K562 (cell line): Measurements from ENCODE around the gene MLN. TPM values are rescaled to one million over a fixed set of nuclear protein-coding genes. Genes with fewer than 3 reads are reported as not detected.

Experiments
- CHD4 ChIP-seq: fragments of 200-600 bp; sonication (generic); IDR thresholded peaks from 3 replicates; pipeline ENCODE4 v1.6.1; 2012; ENCODE audit warnings: low read depth, mild to moderate bottlenecking, mixed read lengths, low read length, inconsistent platforms; ENCODE audit not compliant: insufficient read depth, insufficient replicate concordance, poor library complexity, severe bottlenecking
- GABPB1 ChIP-seq: sonication (generic); formaldehyde crosslinking; IDR thresholded peaks from 2 replicates; pipeline ENCODE4 v1.8.0; 2022; ENCODE audit warnings: mild to moderate bottlenecking, missing genetic modification reagents
- NR1H2 ChIP-seq: sonication (generic); formaldehyde crosslinking; IDR thresholded peaks from 2 replicates; pipeline ENCODE4 v1.4.0; 2020; ENCODE audit warnings: mild to moderate bottlenecking, missing genetic modification reagents
- POLR2H ChIP-seq: IDR thresholded peaks from 2 replicates; pipeline ENCODE4 v1.6.1; 2016; ENCODE audit warnings: missing genetic modification characterization, low read depth, mild to moderate bottlenecking, control low read depth, missing compliant biosample characterization, moderate library complexity
- SMARCA5 ChIP-seq: fragments of 450-650 bp; IDR thresholded peaks from 2 replicates; pipeline ENCODE4 v1.6.1; 2016
- TSC22D4 ChIP-seq: fragments of 450-650 bp; IDR thresholded peaks from 2 replicates; pipeline ENCODE4 v1.6.1; 2016; ENCODE audit warnings: missing genetic modification characterization, missing biosample characterization, control low read depth
- XRCC3 ChIP-seq: fragments of 450-650 bp; IDR thresholded peaks from 2 replicates; pipeline ENCODE4 v1.6.1; 2017; ENCODE audit warnings: mild to moderate bottlenecking, moderate library complexity
- ZFP36 ChIP-seq: fragments of 150-350 bp; IDR thresholded peaks from 2 replicates; pipeline ENCODE4 v1.6.1; 2018; ENCODE audit warnings: low read length, low read depth; ENCODE audit not compliant: partially characterized antibody
- ZNF274 ChIP-seq: IDR thresholded peaks from 2 replicates; pipeline ENCODE4 v1.6.1; 2011; ENCODE audit warnings: low read depth, mild to moderate bottlenecking, low read length, moderate library complexity, borderline replicate concordance
- polyA plus RNA-seq, 8 experiments: library from polyadenylated mRNA; depleted of rRNA in 4 of 8; stranded (reverse) in 5 of 8; unstranded in 3 of 8; fragments of >200 nt; fragmentation: Nextera tagmentation in 2 of 8; fragmentation: Illumina TruSeq in 1 of 8; extraction: Ambion mirVana in 2 of 8; extraction: Trizol in 1 of 8; gene quantifications; 2 replicates each; pipeline versions ENCODE4 v1.2.1 to v1.2.3, GENCODE V29; 2011 to 2014; ENCODE audit warnings: inconsistent platforms in 1 of 8, missing spikeins in 1 of 8
- total RNA-seq, 7 experiments: library from RNA; depleted of rRNA in 6 of 7; stranded (reverse); fragments of >200 nt in 6 of 7; fragmentation: Illumina TruSeq in 2 of 7; extraction: Trizol in 2 of 7; gene quantifications; 2 replicates each; pipeline versions ENCODE4 v1.2.1 to v1.2.3, GENCODE V29; 2011 to 2021; ENCODE audit warnings: low replicate concordance in 1 of 7
- TF ChIP-seq, protein P1 (sequence below): fragments of 250-450 bp; sonication (Bioruptor Pico); IDR thresholded peaks from 2 replicates; pipeline ENCODE4 v1.5.0; 2020; ENCODE audit warnings: mild to moderate bottlenecking
- TF ChIP-seq, protein P2 (sequence below): sonication (generic); formaldehyde crosslinking; IDR thresholded peaks from 2 replicates; pipeline ENCODE4 v1.8.0; 2023; ENCODE audit warnings: mild to moderate bottlenecking, missing genetic modification reagents
- TF ChIP-seq, protein P3 (sequence below): sonication (generic); IDR thresholded peaks from 2 replicates; pipeline ENCODE4 v1.6.1; 2016
- TF ChIP-seq, protein P4 (sequence below): fragments of 250-450 bp; sonication (Bioruptor Pico); IDR thresholded peaks from 2 replicates; pipeline ENCODE4 v1.4.0; 2020
- TF ChIP-seq, protein P5 (sequence below): sonication (generic); formaldehyde crosslinking; IDR thresholded peaks from 2 replicates; pipeline ENCODE4 v1.9.0; 2022; ENCODE audit warnings: mild to moderate bottlenecking, missing genetic modification reagents

The MLN gene
- total and polyA plus RNA-seq, 9 of the 15 experiments (the other 6 are each of a cell fraction or from before 2014, with no cell fraction given) = not detected

DNA sequence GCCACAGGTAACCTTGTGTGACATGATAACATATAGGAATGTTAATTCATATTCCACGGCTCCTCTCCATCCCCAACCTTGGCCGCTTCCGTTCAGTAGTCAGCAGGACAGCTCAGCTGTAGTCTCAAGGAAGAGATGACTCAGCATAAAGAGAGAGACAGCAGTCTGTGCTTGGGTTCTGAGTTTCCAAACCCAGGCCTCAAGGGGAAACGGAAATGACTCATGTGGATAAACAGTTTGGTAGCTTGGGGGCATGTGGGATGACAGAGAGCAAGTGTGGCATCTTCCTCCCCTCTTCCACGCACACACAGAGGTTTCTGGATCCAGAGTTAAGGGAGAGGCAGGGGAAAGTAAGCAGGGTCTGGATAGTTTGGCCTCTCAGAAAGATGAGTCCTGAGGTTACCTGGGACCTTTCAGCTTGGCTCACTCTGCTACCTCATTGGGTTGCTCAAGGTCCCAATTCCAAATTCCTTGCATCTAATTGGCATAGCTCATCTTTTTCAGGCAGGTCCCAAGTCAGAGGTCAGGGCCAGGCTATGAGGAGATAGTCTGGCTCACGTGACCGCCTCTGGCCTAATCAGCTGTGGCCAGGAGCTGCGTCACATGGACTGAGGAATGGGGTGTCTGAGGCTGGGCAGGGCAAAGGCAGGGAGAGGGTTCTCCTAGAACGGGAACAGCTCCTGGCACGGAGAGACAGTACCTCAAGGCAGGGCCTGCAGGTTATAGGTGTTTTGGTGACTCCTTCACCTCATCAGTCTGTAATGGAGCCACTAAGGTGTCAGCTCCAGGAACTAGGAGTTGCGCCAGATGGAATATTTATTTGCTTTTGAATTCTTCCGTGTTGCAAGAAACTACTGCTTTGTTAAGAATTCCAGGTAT is 36.5 kb upstream of the MLN start (continued):
- TF ChIP-seq TSC22D4 (tag) (no peak), POLR2H (tag) (no peak), XRCC3 (no peak), NR1H2 (CRISPR knock-in tag) (no peak), GABPB1 (peak; percentile 42; the same call in 1 of the 2 replicates), ZFP36 (no peak), SMARCA5 (peak; percentile 90; the same call in 1 of the 2 replicates), ZNF274 (no peak), CHD4 (no peak)
- TF ChIP-seq, protein P1, sequence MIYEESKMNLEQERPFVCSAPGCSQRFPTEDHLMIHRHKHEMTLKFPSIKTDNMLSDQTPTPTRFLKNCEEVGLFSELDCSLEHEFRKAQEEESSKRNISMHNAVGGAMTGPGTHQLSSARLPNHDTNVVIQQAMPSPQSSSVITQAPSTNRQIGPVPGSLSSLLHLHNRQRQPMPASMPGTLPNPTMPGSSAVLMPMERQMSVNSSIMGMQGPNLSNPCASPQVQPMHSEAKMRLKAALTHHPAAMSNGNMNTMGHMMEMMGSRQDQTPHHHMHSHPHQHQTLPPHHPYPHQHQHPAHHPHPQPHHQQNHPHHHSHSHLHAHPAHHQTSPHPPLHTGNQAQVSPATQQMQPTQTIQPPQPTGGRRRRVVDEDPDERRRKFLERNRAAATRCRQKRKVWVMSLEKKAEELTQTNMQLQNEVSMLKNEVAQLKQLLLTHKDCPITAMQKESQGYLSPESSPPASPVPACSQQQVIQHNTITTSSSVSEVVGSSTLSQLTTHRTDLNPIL (CRISPR knock-in tag) = no peak
- TF ChIP-seq, protein P2, sequence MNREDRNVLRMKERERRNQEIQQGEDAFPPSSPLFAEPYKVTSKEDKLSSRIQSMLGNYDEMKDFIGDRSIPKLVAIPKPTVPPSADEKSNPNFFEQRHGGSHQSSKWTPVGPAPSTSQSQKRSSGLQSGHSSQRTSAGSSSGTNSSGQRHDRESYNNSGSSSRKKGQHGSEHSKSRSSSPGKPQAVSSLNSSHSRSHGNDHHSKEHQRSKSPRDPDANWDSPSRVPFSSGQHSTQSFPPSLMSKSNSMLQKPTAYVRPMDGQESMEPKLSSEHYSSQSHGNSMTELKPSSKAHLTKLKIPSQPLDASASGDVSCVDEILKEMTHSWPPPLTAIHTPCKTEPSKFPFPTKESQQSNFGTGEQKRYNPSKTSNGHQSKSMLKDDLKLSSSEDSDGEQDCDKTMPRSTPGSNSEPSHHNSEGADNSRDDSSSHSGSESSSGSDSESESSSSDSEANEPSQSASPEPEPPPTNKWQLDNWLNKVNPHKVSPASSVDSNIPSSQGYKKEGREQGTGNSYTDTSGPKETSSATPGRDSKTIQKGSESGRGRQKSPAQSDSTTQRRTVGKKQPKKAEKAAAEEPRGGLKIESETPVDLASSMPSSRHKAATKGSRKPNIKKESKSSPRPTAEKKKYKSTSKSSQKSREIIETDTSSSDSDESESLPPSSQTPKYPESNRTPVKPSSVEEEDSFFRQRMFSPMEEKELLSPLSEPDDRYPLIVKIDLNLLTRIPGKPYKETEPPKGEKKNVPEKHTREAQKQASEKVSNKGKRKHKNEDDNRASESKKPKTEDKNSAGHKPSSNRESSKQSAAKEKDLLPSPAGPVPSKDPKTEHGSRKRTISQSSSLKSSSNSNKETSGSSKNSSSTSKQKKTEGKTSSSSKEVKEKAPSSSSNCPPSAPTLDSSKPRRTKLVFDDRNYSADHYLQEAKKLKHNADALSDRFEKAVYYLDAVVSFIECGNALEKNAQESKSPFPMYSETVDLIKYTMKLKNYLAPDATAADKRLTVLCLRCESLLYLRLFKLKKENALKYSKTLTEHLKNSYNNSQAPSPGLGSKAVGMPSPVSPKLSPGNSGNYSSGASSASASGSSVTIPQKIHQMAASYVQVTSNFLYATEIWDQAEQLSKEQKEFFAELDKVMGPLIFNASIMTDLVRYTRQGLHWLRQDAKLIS (CRISPR knock-in tag) = no peak
- TF ChIP-seq, protein P3, sequence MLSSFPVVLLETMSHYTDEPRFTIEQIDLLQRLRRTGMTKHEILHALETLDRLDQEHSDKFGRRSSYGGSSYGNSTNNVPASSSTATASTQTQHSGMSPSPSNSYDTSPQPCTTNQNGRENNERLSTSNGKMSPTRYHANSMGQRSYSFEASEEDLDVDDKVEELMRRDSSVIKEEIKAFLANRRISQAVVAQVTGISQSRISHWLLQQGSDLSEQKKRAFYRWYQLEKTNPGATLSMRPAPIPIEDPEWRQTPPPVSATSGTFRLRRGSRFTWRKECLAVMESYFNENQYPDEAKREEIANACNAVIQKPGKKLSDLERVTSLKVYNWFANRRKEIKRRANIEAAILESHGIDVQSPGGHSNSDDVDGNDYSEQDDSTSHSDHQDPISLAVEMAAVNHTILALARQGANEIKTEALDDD = no peak; the same call in 1 of the 2 replicates
- TF ChIP-seq, protein P4, sequence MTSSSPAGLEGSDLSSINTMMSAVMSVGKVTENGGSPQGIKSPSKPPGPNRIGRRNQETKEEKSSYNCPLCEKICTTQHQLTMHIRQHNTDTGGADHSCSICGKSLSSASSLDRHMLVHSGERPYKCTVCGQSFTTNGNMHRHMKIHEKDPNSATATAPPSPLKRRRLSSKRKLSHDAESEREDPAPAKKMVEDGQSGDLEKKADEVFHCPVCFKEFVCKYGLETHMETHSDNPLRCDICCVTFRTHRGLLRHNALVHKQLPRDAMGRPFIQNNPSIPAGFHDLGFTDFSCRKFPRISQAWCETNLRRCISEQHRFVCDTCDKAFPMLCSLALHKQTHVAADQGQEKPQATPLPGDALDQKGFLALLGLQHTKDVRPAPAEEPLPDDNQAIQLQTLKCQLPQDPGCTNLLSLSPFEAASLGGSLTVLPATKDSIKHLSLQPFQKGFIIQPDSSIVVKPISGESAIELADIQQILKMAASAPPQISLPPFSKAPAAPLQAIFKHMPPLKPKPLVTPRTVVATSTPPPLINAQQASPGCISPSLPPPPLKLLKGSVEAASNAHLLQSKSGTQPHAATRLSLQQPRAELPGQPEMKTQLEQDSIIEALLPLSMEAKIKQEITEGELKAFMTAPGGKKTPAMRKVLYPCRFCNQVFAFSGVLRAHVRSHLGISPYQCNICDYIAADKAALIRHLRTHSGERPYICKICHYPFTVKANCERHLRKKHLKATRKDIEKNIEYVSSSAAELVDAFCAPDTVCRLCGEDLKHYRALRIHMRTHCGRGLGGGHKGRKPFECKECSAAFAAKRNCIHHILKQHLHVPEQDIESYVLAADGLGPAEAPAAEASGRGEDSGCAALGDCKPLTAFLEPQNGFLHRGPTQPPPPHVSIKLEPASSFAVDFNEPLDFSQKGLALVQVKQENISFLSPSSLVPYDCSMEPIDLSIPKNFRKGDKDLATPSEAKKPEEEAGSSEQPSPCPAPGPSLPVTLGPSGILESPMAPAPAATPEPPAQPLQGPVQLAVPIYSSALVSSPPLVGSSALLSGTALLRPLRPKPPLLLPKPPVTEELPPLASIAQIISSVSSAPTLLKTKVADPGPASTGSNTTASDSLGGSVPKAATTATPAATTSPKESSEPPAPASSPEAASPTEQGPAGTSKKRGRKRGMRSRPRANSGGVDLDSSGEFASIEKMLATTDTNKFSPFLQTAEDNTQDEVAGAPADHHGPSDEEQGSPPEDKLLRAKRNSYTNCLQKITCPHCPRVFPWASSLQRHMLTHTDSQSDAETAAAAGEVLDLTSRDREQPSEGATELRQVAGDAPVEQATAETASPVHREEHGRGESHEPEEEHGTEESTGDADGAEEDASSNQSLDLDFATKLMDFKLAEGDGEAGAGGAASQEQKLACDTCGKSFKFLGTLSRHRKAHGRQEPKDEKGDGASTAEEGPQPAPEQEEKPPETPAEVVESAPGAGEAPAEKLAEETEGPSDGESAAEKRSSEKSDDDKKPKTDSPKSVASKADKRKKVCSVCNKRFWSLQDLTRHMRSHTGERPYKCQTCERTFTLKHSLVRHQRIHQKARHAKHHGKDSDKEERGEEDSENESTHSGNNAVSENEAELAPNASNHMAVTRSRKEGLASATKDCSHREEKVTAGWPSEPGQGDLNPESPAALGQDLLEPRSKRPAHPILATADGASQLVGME (CRISPR knock-in tag) = 0 out of 2 replicates have a peak, but pooled peaks have one; percentile 51
- TF ChIP-seq, protein P5, sequence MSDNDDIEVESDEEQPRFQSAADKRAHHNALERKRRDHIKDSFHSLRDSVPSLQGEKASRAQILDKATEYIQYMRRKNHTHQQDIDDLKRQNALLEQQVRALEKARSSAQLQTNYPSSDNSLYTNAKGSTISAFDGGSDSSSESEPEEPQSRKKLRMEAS = peak; percentile 80
